WTC11 (cell line): ENCODE results near the gene AP1S1. TPM values are rescaled to one million over a fixed set of nuclear protein-coding genes. Genes with fewer than 3 reads are reported as not detected.

Experiments
- ATAC-seq: fragments of 200-7000 bp; cut with Tn5 transposase; 2 replicates; pipeline ENCODE4 v1.10.0; 2021; ENCODE audit warnings: mild to moderate bottlenecking, moderate library complexity
- CTCF ChIA-PET: fragments of 300-600 bp; sonication (Branson Sonifier 250); formaldehyde crosslinking; loops from one replicate; lab custom pipeline; 2021; ENCODE audit warnings: antibody characterized with exemption; lab: Charles Lee
- POLR2A ChIA-PET: fragments of 350-600 bp; sonication (Branson Sonifier 250); formaldehyde crosslinking; loops from one replicate; lab custom pipeline; 2021; ENCODE audit warnings: antibody characterized with exemption; lab: Charles Lee
- DNase-seq: peaks from one replicate; pipeline ENCODE4 v3.0.0; 2021; ENCODE audit warnings: low spot score
- H3K27ac Mint-ChIP-seq: 2 replicates; pipeline ENCODE4 v1.8.0; 2021; ENCODE audit warnings: mixed read lengths
- H3K27me3 Mint-ChIP-seq: 2 replicates; pipeline ENCODE4 v1.8.0; 2021; ENCODE audit warnings: low read depth, mild to moderate bottlenecking, moderate library complexity, mixed read lengths
- H3K36me3 Mint-ChIP-seq: 2 replicates; pipeline ENCODE4 v1.8.0; 2021; ENCODE audit warnings: mixed read lengths
- H3K4me1 Mint-ChIP-seq: 2 replicates; pipeline ENCODE4 v1.8.0; 2022; ENCODE audit warnings: mixed read lengths
- H3K4me3 Mint-ChIP-seq: 2 replicates; pipeline ENCODE4 v1.8.0; 2021; ENCODE audit warnings: mild to moderate bottlenecking, moderate library complexity, mixed read lengths
- H3K9me3 Mint-ChIP-seq: 2 replicates; pipeline ENCODE4 v1.8.0; 2021; ENCODE audit warnings: mixed read lengths
- ARID4B ChIP-seq: sonication (generic); formaldehyde crosslinking; IDR thresholded peaks from 2 replicates; pipeline ENCODE4 v1.8.0; 2023; ENCODE audit warnings: missing genetic modification reagents, mild to moderate bottlenecking, borderline replicate concordance
- ELF4 ChIP-seq: sonication (generic); formaldehyde crosslinking; IDR thresholded peaks from 2 replicates; pipeline ENCODE4 v1.8.1; 2022; ENCODE audit warnings: low read depth, mild to moderate bottlenecking, moderate library complexity, missing genetic modification reagents
- ETV6 ChIP-seq: sonication (generic); formaldehyde crosslinking; IDR thresholded peaks from 2 replicates; pipeline ENCODE4 v1.8.1; 2022; ENCODE audit warnings: mild to moderate bottlenecking, missing genetic modification reagents
- FOXJ3 ChIP-seq: sonication (generic); formaldehyde crosslinking; IDR thresholded peaks from 2 replicates; pipeline ENCODE4 v1.9.0; 2021; ENCODE audit warnings: missing genetic modification reagents, mild to moderate bottlenecking, borderline replicate concordance
- FOXK1 ChIP-seq: sonication (generic); formaldehyde crosslinking; IDR thresholded peaks from 2 replicates; pipeline ENCODE4 v1.8.0; 2022; ENCODE audit warnings: mild to moderate bottlenecking, moderate library complexity, missing genetic modification reagents
- GABPB1 ChIP-seq: sonication (generic); formaldehyde crosslinking; IDR thresholded peaks from 2 replicates; pipeline ENCODE4 v1.8.1; 2023; ENCODE audit warnings: mild to moderate bottlenecking, missing genetic modification reagents
- HMGA2 ChIP-seq: fragments of 250-450 bp; sonication (Bioruptor Pico); IDR thresholded peaks from 2 replicates; pipeline ENCODE4 v1.4.0; 2021; ENCODE audit warnings: mild to moderate bottlenecking, moderate library complexity
- MXD4 ChIP-seq: fragments of 250-450 bp; sonication (Bioruptor Pico); IDR thresholded peaks from 2 replicates; pipeline ENCODE4 v1.8.0; 2021; ENCODE audit warnings: mild to moderate bottlenecking, moderate library complexity, borderline replicate concordance
- SMAD4 ChIP-seq: sonication (generic); formaldehyde crosslinking; IDR thresholded peaks from 2 replicates; pipeline ENCODE4 v1.8.0; 2022; ENCODE audit warnings: mild to moderate bottlenecking, missing genetic modification reagents
- SOX15 ChIP-seq: fragments of 250-450 bp; sonication (Bioruptor Pico); IDR thresholded peaks from 2 replicates; pipeline ENCODE4 v1.9.0; 2021; ENCODE audit warnings: mild to moderate bottlenecking
- TEAD1 ChIP-seq: sonication (generic); formaldehyde crosslinking; IDR thresholded peaks from 2 replicates; pipeline ENCODE4 v1.8.0; 2022; ENCODE audit warnings: mild to moderate bottlenecking, missing genetic modification reagents
- ZNF121 ChIP-seq: sonication (generic); formaldehyde crosslinking; IDR thresholded peaks from 2 replicates; pipeline ENCODE4 v1.8.0; 2023; ENCODE audit warnings: missing genetic modification reagents
- ZNF232 ChIP-seq: sonication (generic); formaldehyde crosslinking; IDR thresholded peaks from 2 replicates; pipeline ENCODE4 v1.8.0; 2022; ENCODE audit warnings: mild to moderate bottlenecking, missing genetic modification reagents
- total RNA-seq: library from RNA; stranded (reverse); gene quantifications from 3 replicates; pipeline ENCODE4 v1.2.3, GENCODE V29; 2021
- TF ChIP-seq, protein P1 (sequence below): sonication (generic); formaldehyde crosslinking; IDR thresholded peaks from 2 replicates; pipeline ENCODE4 v1.8.1; 2022; ENCODE audit warnings: low read depth, mild to moderate bottlenecking, moderate library complexity, missing genetic modification reagents, borderline replicate concordance
- TF ChIP-seq, protein P2 (sequence below): sonication (generic); formaldehyde crosslinking; IDR thresholded peaks from 2 replicates; pipeline ENCODE4 v1.8.1; 2022; ENCODE audit warnings: low read depth, missing genetic modification reagents, borderline replicate concordance
- TF ChIP-seq, protein P3 (sequence below): fragments of 250-450 bp; sonication (Bioruptor Pico); IDR thresholded peaks from 2 replicates; pipeline ENCODE4 v1.8.0; 2021; ENCODE audit warnings: mild to moderate bottlenecking

AP1S1 gene
- total RNA-seq, 1 experiment from 2014 or later = 60.7 TPM

DNA sequence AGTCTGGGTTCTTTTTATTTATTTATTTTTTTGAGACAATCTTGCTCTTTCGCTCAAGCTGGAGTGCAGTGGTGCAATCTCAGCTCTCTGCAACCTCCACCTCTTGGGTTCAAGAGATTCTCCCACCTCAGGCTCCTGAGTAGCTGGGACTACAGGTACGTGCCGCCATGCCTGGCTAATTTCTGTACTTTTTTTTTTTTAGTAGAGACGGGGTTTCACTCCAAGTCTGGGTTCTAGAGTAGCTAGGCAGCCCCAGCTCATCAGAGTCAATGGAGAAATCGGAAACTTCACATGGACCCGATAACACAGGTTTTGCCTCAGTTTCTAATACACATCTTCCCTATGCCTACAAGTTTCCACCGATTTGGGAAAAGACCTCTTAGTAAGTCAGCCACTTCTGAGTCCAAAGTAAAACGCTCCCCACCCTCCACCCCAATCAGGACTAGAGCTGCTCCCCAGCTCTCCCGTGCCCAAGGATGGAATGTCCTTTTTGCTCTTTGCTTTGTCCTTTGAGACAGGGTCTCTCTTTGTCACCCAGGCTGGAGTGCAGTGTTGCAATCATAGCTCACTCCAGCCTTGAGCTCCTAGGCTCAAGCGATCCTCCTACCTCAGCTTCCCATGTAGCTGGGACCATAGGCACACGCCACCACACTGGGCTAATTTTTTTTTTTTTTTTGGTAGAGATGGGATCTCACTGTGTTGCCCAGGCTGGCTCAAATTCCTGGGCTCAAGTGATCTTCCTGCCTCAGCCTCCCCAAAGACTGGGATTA lies 31.2 kb upstream of the AP1S1 start:
- Mint-ChIP-seq H3K36me3 (peaks cover 5% of the 10 kb centered on the region), H3K4me1 (peaks cover 49% of the 10 kb centered on the region), H3K9me3 (peaks cover 7% of the 10 kb centered on the region), H3K4me3 (no peak overlapping the region), H3K27me3 (peaks cover 14% of the 10 kb centered on the region), H3K27ac (peak overlapping the region; percentile 74; the same call in 1 of the 2 replicates)
- ATAC-seq (no peak), DNase-seq (no peak)
- TF ChIP-seq, protein P1, sequence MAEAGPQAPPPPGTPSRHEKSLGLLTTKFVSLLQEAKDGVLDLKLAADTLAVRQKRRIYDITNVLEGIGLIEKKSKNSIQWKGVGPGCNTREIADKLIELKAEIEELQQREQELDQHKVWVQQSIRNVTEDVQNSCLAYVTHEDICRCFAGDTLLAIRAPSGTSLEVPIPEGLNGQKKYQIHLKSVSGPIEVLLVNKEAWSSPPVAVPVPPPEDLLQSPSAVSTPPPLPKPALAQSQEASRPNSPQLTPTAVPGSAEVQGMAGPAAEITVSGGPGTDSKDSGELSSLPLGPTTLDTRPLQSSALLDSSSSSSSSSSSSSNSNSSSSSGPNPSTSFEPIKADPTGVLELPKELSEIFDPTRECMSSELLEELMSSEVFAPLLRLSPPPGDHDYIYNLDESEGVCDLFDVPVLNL (CRISPR knock-in tag) = no peak
- TF ChIP-seq GABPB1 (CRISPR knock-in tag) = peak; percentile 70
- TF ChIP-seq SOX15 = no peak
- TF ChIP-seq TEAD1 (CRISPR knock-in tag) = no peak
- no peak for TF ChIP-seq ARID4B (CRISPR knock-in tag)
- TF ChIP-seq HMGA2 (CRISPR knock-in tag) = no peak
- no peak for TF ChIP-seq ZNF232 (CRISPR knock-in tag)
- TF ChIP-seq, protein P2, sequence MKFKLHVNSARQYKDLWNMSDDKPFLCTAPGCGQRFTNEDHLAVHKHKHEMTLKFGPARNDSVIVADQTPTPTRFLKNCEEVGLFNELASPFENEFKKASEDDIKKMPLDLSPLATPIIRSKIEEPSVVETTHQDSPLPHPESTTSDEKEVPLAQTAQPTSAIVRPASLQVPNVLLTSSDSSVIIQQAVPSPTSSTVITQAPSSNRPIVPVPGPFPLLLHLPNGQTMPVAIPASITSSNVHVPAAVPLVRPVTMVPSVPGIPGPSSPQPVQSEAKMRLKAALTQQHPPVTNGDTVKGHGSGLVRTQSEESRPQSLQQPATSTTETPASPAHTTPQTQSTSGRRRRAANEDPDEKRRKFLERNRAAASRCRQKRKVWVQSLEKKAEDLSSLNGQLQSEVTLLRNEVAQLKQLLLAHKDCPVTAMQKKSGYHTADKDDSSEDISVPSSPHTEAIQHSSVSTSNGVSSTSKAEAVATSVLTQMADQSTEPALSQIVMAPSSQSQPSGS (CRISPR knock-in tag) = no peak
- peak; percentile 89 for TF ChIP-seq ZNF121 (CRISPR knock-in tag)
- ChIA-PET CTCF (interaction anchor here (0.5 to 2.4 kb wide), 8 partner anchors 21 to 398 kb away, joined by 3 to 12 read pairs (median 4); no protein-coding TSS in a partner anchor), POLR2A (interaction anchor here (0.7 to 0.8 kb wide), 2 partner anchors 38 to 51 kb away, joined by 3 read pairs; partner anchors contain the start of gene TRIM56)

DNA sequence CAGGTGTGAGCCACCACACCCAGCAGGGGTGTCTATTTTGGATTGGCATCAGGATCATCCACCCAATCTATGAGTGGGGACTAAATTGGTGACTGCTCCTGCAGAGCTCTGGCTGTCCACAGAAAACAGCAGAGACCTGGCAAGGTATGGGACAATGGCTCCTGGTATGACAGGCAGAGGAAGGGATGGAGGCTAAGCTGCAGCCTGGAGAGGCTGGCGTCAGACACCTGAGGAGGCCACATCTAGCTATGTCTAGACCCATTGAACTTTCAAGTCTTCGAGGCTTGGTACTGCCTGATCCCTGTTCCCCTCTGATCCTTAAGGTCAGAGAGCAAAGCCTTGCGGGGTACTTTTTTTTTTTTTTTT lies 30.6 kb upstream of the AP1S1 start:
- CTCF ChIA-PET = interaction anchor here (0.5 to 2.4 kb wide), 6 partner anchors 13 to 399 kb away, joined by 3 to 12 read pairs (median 4); no protein-coding TSS in a partner anchor

More for the DNA sequence above, 30.6 kb upstream of the AP1S1 start:
- POLR2A ChIA-PET = no interaction called here
- H3K27ac Mint-ChIP-seq = no peak overlapping the region
- peaks cover 7% of the 10 kb centered on the region for H3K9me3 Mint-ChIP-seq
- peaks cover 51% of the 10 kb centered on the region for H3K4me1 Mint-ChIP-seq
- peaks cover 17% of the 10 kb centered on the region for H3K27me3 Mint-ChIP-seq
- DNase-seq = no peak
- TF ChIP-seq ETV6 (CRISPR knock-in tag) (no peak), SMAD4 (CRISPR knock-in tag) (no peak), FOXK1 (CRISPR knock-in tag) (no peak), ZNF121 (CRISPR knock-in tag) (no peak), ELF4 (CRISPR knock-in tag) (no peak), MXD4 (CRISPR knock-in tag) (no peak), FOXJ3 (CRISPR knock-in tag) (no peak)
- TF ChIP-seq, protein P3, sequence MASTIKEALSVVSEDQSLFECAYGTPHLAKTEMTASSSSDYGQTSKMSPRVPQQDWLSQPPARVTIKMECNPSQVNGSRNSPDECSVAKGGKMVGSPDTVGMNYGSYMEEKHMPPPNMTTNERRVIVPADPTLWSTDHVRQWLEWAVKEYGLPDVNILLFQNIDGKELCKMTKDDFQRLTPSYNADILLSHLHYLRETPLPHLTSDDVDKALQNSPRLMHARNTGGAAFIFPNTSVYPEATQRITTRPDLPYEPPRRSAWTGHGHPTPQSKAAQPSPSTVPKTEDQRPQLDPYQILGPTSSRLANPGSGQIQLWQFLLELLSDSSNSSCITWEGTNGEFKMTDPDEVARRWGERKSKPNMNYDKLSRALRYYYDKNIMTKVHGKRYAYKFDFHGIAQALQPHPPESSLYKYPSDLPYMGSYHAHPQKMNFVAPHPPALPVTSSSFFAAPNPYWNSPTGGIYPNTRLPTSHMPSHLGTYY (CRISPR knock-in tag) = no peak
- TF ChIP-seq, all 79 proteins: peak for 0
- ATAC-seq = no peak
- Mint-ChIP-seq H3K4me3 (no peak overlapping the region), H3K36me3 (peaks cover 5% of the 10 kb centered on the region)
